Lung (tissue), 12 donors: ENCODE data around the gene OR51V1. TPM values are rescaled to one million over a fixed set of nuclear protein-coding genes. Genes with fewer than 3 reads are reported as not detected.

ENCODE experiments used
- ATAC-seq: fragments of 200-7000 bp; cut with Tn5 transposase; one replicate; pipeline ENCODE4 v1.9.1; 2020; ENCODE audit warnings: moderate number of reproducible peaks; ENCODE audit not compliant: insufficient read depth, low FRiP score
- DNase-seq, 3 donors: peaks; one replicate each; pipeline ENCODE4 v3.0.0-alpha.2; 2013 to 2017
- H3K27ac ChIP-seq, 2 donors: one replicate each; pipeline ENCODE4 v1.5.1; 2013; ENCODE audit warnings: mild to moderate bottlenecking in 2 of 2, moderate library complexity in 2 of 2, control low read depth in 1 of 2, inconsistent platforms in 1 of 2, low read depth in 1 of 2, low read length in 1 of 2
- H3K27me3 ChIP-seq, 3 donors: one replicate each; pipeline ENCODE4 v1.5.1; 2013; ENCODE audit warnings: low read length in 2 of 3; ENCODE audit not compliant: control insufficient read depth in 3 of 3, insufficient read depth in 3 of 3
- H3K36me3 ChIP-seq, 4 donors: one replicate each; pipeline ENCODE4 v1.5.1; 2013; ENCODE audit warnings: low read length in 4 of 4, mild to moderate bottlenecking in 1 of 4, moderate library complexity in 1 of 4; ENCODE audit not compliant: control insufficient read depth in 4 of 4, insufficient read depth in 4 of 4
- H3K4me1 ChIP-seq, 5 donors: one replicate each; pipeline ENCODE4 v1.5.1; 2013; ENCODE audit warnings: low read length in 5 of 5, mild to moderate bottlenecking in 2 of 5, moderate library complexity in 1 of 5; ENCODE audit not compliant: control insufficient read depth in 5 of 5, insufficient read depth in 5 of 5
- H3K4me3 ChIP-seq: one replicate; pipeline ENCODE4 v1.5.1; 2013; ENCODE audit warnings: mild to moderate bottlenecking, control low read depth, moderate library complexity
- H3K9ac ChIP-seq, 2 donors: one replicate each; pipeline ENCODE4 v1.5.1; 2013; ENCODE audit warnings: low read length in 2 of 2, control low read depth in 1 of 2; ENCODE audit not compliant: insufficient read depth in 1 of 2
- H3K9me3 ChIP-seq, 4 donors: one replicate each; pipeline ENCODE4 v1.5.1; 2013; ENCODE audit warnings: low read length in 3 of 4, mild to moderate bottlenecking in 1 of 4, moderate library complexity in 1 of 4; ENCODE audit not compliant: control insufficient read depth in 4 of 4, insufficient read depth in 3 of 4
- CTCF ChIP-seq: IDR thresholded peaks from 2 replicates; pipeline ENCODE4 v1.5.1; 2012; ENCODE audit warnings: mild to moderate bottlenecking; ENCODE audit errors: control extremely low read depth, extremely low read depth
- WGBS, 2 donors: extraction: QIAGEN DNeasy Blood & Tissue Kit; methylation state at CpG; one replicate each; pipeline ENCODE4 v1.1.7; 2013; 5-methylcytosine and 5-hydroxymethylcytosine counted together
- polyA plus RNA-seq, 2 donors: library from polyadenylated mRNA; stranded (reverse); fragments of 200-250 nt; gene quantifications; one replicate each; pipeline ENCODE4 v1.2.1, GENCODE V29; 2013
- total RNA-seq, 2 donors: library from RNA; depleted of rRNA in 1 of 2; stranded (reverse); fragments of >200 nt in 1 of 2; gene quantifications; one replicate each; pipeline ENCODE4 v1.2.1, GENCODE V29; 2014 to 2021
- donor health status: control.
- donor health status: control.
- donor health status: Bipolar disorder and iron deficiency.
- donor health status: healthy.
- donor health status: DM: yes; HTN: yes; CAD: no.

OR51V1 gene
- total and polyA plus RNA-seq, 4 donors = not detected

- Histone ChIP-seq H3K27me3 (peaks cover 0 to 4% (median 0%) of the 10 kb centered on the region in 3 donors), H3K9me3 (no peaks in the 10 kb centered on the region), H3K36me3 (no peaks in the 10 kb centered on the region), H3K27ac (no peak overlapping the region), H3K4me3 (no peak overlapping the region), H3K9ac (no peak overlapping the region), H3K4me1 (no peaks in the 10 kb centered on the region)
- no peak for TF ChIP-seq CTCF
- ATAC-seq (no peak), DNase-seq (no peak)
- WGBS, 2 donors = 40 to 72% methylated on average over 2 of the region's 2 CpGs
Measured at GRCh38 chr11:5237420-5237819, 36.9 kb upstream of the OR51V1 start.

- ATAC-seq = no peak
- no peak for TF ChIP-seq CTCF
- DNase-seq = no peak
- no peaks in the 10 kb centered on the region for H3K27me3 ChIP-seq
- H3K4me3 ChIP-seq = no peak overlapping the region
- 87 to 88% methylated on average over 5 of the region's 5 CpGs for WGBS, 2 donors
- H3K36me3 ChIP-seq = no peaks in the 10 kb centered on the region
- H3K4me1 ChIP-seq = no peaks in the 10 kb centered on the region
- H3K9ac ChIP-seq = no peak overlapping the region
- no peaks in the 10 kb centered on the region for H3K9me3 ChIP-seq
- no peak overlapping the region for H3K27ac ChIP-seq
Measured at GRCh38 chr11:5235364-5236095, 35.0 kb upstream of the OR51V1 start.

- no peak for ATAC-seq
- DNase-seq = no peak
- Histone ChIP-seq H3K9me3 (no peaks in the 10 kb centered on the region), H3K36me3 (no peaks in the 10 kb centered on the region), H3K9ac (no peak within 1 kb of the TSS), H3K4me3 (no peak within 1 kb of the TSS), H3K27me3 (no peaks in the 10 kb centered on the region), H3K27ac (no peak within 1 kb of the TSS), H3K4me1 (no peaks in the 10 kb centered on the region)
- WGBS, 2 donors = 19 to 22% methylated on average over 2 of the region's 2 CpGs
- TF ChIP-seq CTCF = no peak
Measured at GRCh38 chr11:5234381-5234834, 33.9 kb upstream of the OR51V1 start, which contains the start of gene HBD. TSS of gene HBD (minus strand) at chr11:5234483. CDS start at chr11:5234433, 50 bp downstream.
